MM.1S (cell line): ENCODE measurements around the gene FAP.

ENCODE experiments used
- DNase-seq: peaks from one replicate; pipeline ENCODE4 v3.0.0-alpha.2; 2015
- H2AFZ ChIP-seq: fragments of 300-600 bp; sonication (generic); 2 replicates; pipeline ENCODE4 v1.6.0; 2016; ENCODE audit warnings: antibody characterized with exemption, low read length
- H3F3A ChIP-seq: fragments of 300-600 bp; sonication (generic); 2 replicates; pipeline ENCODE4 v1.6.1; 2016; ENCODE audit warnings: mild to moderate bottlenecking, antibody characterized with exemption, low read length, moderate library complexity, mixed read lengths; ENCODE audit not compliant: insufficient read depth
- H3K27ac ChIP-seq: fragments of 300-600 bp; sonication (generic); 2 replicates; pipeline ENCODE4 v1.5.1; 2016; ENCODE audit warnings: mild to moderate bottlenecking, low read length
- H3K27me3 ChIP-seq: fragments of 300-600 bp; sonication (generic); replicated peaks from 2 replicates; pipeline ENCODE4 v1.6.0; 2016; ENCODE audit warnings: low read length; ENCODE audit not compliant: insufficient read depth
- H3K36me3 ChIP-seq: fragments of 300-600 bp; sonication (generic); replicated peaks from 2 replicates; pipeline ENCODE4 v1.6.1; 2016; ENCODE audit warnings: mild to moderate bottlenecking, low read length, mixed read lengths; ENCODE audit not compliant: insufficient read depth
- H3K4me1 ChIP-seq: fragments of 300-600 bp; sonication (generic); 2 replicates; pipeline ENCODE4 v1.6.1; 2016; ENCODE audit warnings: low read length, mixed read lengths
- H3K4me2 ChIP-seq: fragments of 300-600 bp; sonication (generic); 2 replicates; pipeline ENCODE4 v1.6.0; 2016; ENCODE audit warnings: low read depth, low read length
- H3K4me3 ChIP-seq: fragments of 300-600 bp; sonication (generic); 2 replicates; pipeline ENCODE4 v1.5.1; 2016; ENCODE audit warnings: low read length, mixed read lengths
- H3K79me2 ChIP-seq: fragments of 300-600 bp; sonication (generic); 2 replicates; pipeline ENCODE4 v1.6.1; 2016; ENCODE audit warnings: mixed run types, low read length, mixed read lengths
- H3K9ac ChIP-seq: fragments of 300-600 bp; sonication (generic); 2 replicates; pipeline ENCODE4 v1.6.1; 2016; ENCODE audit warnings: low read length, mixed read lengths
- H3K9me2 ChIP-seq: fragments of 300-600 bp; sonication (generic); replicated peaks from 2 replicates; pipeline ENCODE4 v1.6.1; 2016; ENCODE audit warnings: mild to moderate bottlenecking, low read length, mixed read lengths; ENCODE audit not compliant: insufficient read depth
- H3K9me3 ChIP-seq: fragments of 300-600 bp; sonication (generic); replicated peaks from 2 replicates; pipeline ENCODE4 v1.6.1; 2016; ENCODE audit warnings: mild to moderate bottlenecking, low read length, mixed read lengths; ENCODE audit not compliant: insufficient read depth
- H4K20me1 ChIP-seq: fragments of 300-600 bp; sonication (generic); 2 replicates; pipeline ENCODE4 v1.6.1; 2016; ENCODE audit warnings: mild to moderate bottlenecking, low read length, moderate library complexity, mixed read lengths; ENCODE audit not compliant: insufficient read depth
- CTCF ChIP-seq: fragments of 300-600 bp; sonication (generic); IDR thresholded peaks from 2 replicates; pipeline ENCODE4 v1.5.1; 2016; ENCODE audit warnings: antibody characterized with exemption, low read length, mixed read lengths
- EZH2 ChIP-seq: fragments of 300-600 bp; sonication (generic); optimal IDR thresholded peaks from 2 replicates; pipeline ENCODE3; 2017; ENCODE audit warnings: low read depth, mild to moderate bottlenecking, antibody characterized with exemption, low read length, mixed read lengths
- EZH2phosphoT487 ChIP-seq: fragments of 300-600 bp; sonication (generic); IDR thresholded peaks from 2 replicates; pipeline ENCODE4 v1.6.1; 2018; ENCODE audit warnings: antibody characterized with exemption, low read length

The FAP gene

DNA sequence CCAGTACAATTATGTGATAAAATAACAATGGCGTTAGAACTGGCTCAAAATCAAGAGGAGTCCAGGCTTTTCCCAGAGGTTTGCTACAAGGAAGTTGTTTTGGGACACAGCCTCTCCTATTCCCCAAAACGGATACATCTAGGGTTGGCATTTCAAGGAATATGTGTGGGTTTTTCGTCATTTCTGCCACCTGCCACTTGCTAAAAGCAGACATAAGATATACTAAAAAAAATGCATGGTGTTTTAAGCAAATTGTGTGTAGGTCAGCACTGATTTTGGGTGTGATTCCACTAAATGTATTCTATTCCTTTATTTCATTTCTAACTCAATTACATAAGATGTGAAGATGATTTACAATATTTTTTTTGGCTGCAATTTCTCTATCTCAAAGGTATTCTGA is 54.8 kb downstream of the FAP start:
- no peaks in the 10 kb centered on the region for H3K27me3 ChIP-seq
- TF ChIP-seq EZH2 (no peak), CTCF (no peak), EZH2phosphoT487 (no peak)
- H4K20me1 ChIP-seq, result no peaks in the 10 kb centered on the region
- no peaks in the 10 kb centered on the region for H3K36me3 ChIP-seq
- no peaks in the 10 kb centered on the region for H3F3A ChIP-seq
- H3K4me1 ChIP-seq, result peaks cover 6% of the 10 kb centered on the region; the same call in 1 of the 2 replicates
- no peak overlapping the region for H3K27ac ChIP-seq
- no peak overlapping the region for H3K4me2 ChIP-seq
- H3K9ac ChIP-seq, result no peak overlapping the region
- no peak for DNase-seq
- no peaks in the 10 kb centered on the region for H3K9me3 ChIP-seq
- H3K4me3 ChIP-seq, result no peak overlapping the region
- H3K79me2 ChIP-seq, result no peaks in the 10 kb centered on the region
- H3K9me2 ChIP-seq, result no peaks in the 10 kb centered on the region
- no peak overlapping the region for H2AFZ ChIP-seq

DNA sequence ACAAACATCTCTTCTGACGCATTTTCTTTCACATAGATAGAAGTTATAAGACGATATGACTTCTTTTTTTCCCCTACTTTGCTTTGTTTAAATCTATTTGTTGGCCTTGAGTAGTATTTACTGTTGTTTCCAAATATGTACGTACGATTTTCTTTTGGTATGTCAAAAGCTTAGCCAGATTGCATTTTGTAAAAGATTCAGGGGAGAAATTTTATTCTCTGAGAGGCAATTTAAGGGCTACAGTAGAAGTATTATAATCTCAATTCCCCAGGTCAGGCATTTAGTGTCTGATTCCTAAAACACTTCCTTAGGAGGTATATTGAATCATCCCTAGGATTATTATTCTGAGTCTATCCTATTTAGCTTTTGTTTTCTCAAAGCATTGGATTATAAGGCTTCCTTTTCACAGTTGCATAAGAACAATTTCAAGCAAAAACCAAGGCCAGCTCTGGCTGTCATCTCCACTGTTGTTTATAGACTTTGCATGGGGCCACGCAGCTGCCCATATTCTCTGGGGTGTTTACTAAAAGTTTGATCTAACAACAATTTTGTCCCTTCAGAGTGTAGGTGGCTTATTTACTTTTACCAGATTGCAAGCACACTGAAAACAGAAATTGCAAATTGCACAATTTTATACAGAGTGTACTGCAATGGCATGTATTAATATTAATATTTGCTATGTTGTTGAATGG is 57.6 kb downstream of the FAP start:
- H3K9me2 ChIP-seq, result no peaks in the 10 kb centered on the region

DNA sequence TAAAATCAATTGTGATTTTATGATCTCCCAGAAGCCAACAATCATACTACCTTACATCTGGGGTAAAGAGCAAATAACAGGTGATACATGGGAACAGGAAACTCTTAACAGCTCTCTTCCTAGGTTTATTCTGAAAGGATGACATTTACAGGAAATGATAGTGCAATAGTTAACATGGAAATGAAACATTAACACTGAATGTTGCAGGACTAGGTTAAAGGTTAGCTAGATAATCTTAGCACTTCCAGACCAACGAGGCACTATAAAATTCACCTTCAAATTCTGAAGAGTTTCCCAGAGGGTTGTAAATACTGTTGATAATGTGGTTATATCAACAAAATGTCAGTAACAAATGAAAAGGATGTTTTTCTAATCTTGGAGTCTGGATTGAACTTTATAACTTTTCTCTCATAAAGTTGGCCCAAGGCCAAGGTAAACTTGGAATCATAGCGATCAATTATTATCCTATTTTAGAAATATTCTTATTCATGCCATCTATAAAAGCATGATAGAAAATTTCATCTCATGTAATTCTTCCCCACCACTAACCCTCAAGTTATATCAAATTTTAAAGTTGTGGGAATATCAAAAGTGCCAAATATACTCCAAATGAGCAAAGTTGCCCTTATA is 58.3 kb downstream of the FAP start:
- no peaks in the 10 kb centered on the region for H3K9me3 ChIP-seq
- H3K27me3 ChIP-seq, result no peaks in the 10 kb centered on the region
- H3K4me3 ChIP-seq, result no peak overlapping the region
- H3K4me1 ChIP-seq, result peaks cover 6% of the 10 kb centered on the region; the same call in 1 of the 2 replicates
- H3K27ac ChIP-seq, result no peak overlapping the region
- DNase-seq, result no peak
- TF ChIP-seq CTCF (no peak), EZH2 (no peak), EZH2phosphoT487 (no peak)
- H3K4me2 ChIP-seq, result no peak overlapping the region
- H4K20me1 ChIP-seq, result no peaks in the 10 kb centered on the region
- no peaks in the 10 kb centered on the region for H3K36me3 ChIP-seq
- no peak overlapping the region for H2AFZ ChIP-seq
- H3K79me2 ChIP-seq, result no peaks in the 10 kb centered on the region
- H3K9me2 ChIP-seq, result no peaks in the 10 kb centered on the region
- no peaks in the 10 kb centered on the region for H3F3A ChIP-seq
- H3K9ac ChIP-seq, result no peak overlapping the region

More for the DNA sequence above, 57.6 kb downstream of the FAP start:
- Histone ChIP-seq H3K27ac (no peak overlapping the region), H3K4me3 (no peak overlapping the region), H3K79me2 (no peaks in the 10 kb centered on the region), H4K20me1 (no peaks in the 10 kb centered on the region), H3K27me3 (no peaks in the 10 kb centered on the region), H3K36me3 (no peaks in the 10 kb centered on the region), H2AFZ (no peak overlapping the region), H3F3A (no peaks in the 10 kb centered on the region), H3K9me3 (no peaks in the 10 kb centered on the region), H3K4me1 (peaks cover 6% of the 10 kb centered on the region; the same call in 1 of the 2 replicates), H3K4me2 (no peak overlapping the region), H3K9ac (no peak overlapping the region)
- DNase-seq, result no peak
- TF ChIP-seq EZH2phosphoT487, result no peak
- TF ChIP-seq EZH2, result no peak
- TF ChIP-seq CTCF, result no peak
